Activated T-helper 17 cell treated with anti-CD3 and anti-CD28 coated beads, Interleukin-2, amount 50 U/mL, for 72 hours (primary cell): ENCODE results near the gene CCDC93. TPM values are rescaled to one million over a fixed set of nuclear protein-coding genes. Genes with fewer than 3 reads are reported as not detected.

Source experiments
- ATAC-seq: fragments of 150-1000 bp; cut with Tn5 transposase; replicated peaks from 2 replicates; pipeline ENCODE4 v1.10.0; 2021; ENCODE audit warnings: mild to moderate bottlenecking, moderate library complexity
- H3K27ac Mint-ChIP-seq: one replicate; pipeline ENCODE4 v1.8.0; 2022; ENCODE audit warnings: mixed read lengths
- H3K27me3 Mint-ChIP-seq: one replicate; pipeline ENCODE4 v1.8.0; 2022; ENCODE audit warnings: mixed read lengths
- H3K36me3 Mint-ChIP-seq: one replicate; pipeline ENCODE4 v1.8.0; 2022; ENCODE audit warnings: low read depth, mild to moderate bottlenecking, mixed read lengths
- H3K4me1 Mint-ChIP-seq: one replicate; pipeline ENCODE4 v1.8.0; 2022; ENCODE audit warnings: mixed read lengths
- H3K4me3 Mint-ChIP-seq: one replicate; pipeline ENCODE4 v1.8.0; 2022; ENCODE audit warnings: mild to moderate bottlenecking, mixed read lengths
- H3K9me3 Mint-ChIP-seq: one replicate; pipeline ENCODE4 v1.8.0; 2022; ENCODE audit warnings: mixed read lengths
- total RNA-seq, 2 donors: library from RNA; stranded (reverse); gene quantifications; one replicate each; pipeline ENCODE4 v1.2.3, GENCODE V29; 2022

CCDC93 gene
- total RNA-seq, 2 donors from 2014 or later: 30.6 to 43.6 TPM

DNA sequence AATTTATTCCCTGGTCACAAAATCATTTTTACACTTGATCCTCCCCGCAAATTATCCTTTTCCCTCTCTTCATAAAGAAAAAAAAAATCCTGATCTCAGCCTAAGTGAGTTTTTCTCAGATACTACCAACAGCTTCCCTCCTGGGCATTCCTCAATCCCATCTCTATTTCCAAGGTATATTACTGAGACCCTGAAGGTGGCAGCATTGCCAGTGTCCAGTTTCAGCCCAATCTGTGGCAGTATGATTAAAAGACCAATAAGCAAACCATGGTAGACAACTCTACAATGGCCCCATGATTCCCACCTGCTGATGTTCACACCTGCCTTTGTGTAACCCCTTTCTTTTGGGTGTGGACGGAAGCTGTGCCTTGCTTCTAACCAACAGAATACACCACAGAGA is 45.1 kb downstream of the CCDC93 start:
- H3K4me3 Mint-ChIP-seq: no peak overlapping the region
- H3K36me3 Mint-ChIP-seq: peaks cover 98% of the 10 kb centered on the region
- no peaks in the 10 kb centered on the region for H3K9me3 Mint-ChIP-seq
- H3K4me1 Mint-ChIP-seq: no peaks in the 10 kb centered on the region
- H3K27me3 Mint-ChIP-seq: no peaks in the 10 kb centered on the region
- no peak for ATAC-seq
- peak overlapping the region; percentile 45 for H3K27ac Mint-ChIP-seq

DNA sequence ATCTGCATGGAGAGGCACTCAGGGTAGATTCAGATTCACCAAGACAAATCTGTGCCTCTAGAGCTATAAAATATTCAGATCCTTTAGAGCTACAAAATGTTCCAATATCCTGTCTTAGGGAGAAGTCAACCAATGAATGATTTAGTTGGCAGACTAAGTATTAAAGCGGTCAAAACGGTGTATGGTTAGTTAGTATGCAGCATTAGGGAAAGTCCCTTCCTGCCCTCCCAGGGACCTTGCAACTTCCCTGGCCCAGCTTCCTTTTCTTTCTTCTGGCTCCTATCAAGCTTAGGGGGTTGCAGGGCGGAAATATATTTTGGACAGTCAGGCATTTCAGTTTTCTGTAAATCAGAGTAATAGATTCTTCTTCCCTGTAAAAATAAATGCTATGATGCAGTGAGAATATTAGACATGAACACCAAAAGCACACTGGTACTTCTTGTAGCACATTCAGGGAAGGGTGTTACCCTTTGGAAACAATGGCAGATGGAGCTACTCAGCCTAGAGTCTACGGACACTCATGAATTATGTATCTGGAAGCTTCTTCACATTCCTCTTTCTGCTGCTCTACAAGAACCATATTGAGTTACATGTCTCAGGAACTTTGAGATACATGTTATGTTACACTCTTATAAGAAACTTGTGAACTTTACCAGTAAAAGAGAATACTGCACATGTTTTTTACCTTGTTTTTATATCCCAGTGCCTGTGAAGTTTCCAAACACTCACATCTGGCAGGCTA is 45.7 kb downstream of the CCDC93 start:
- Mint-ChIP-seq H3K27ac (peak overlapping the region; percentile 45), H3K9me3 (no peaks in the 10 kb centered on the region), H3K4me3 (no peak overlapping the region), H3K27me3 (no peaks in the 10 kb centered on the region), H3K4me1 (no peaks in the 10 kb centered on the region), H3K36me3 (peaks cover 98% of the 10 kb centered on the region)
- no peak for ATAC-seq

DNA sequence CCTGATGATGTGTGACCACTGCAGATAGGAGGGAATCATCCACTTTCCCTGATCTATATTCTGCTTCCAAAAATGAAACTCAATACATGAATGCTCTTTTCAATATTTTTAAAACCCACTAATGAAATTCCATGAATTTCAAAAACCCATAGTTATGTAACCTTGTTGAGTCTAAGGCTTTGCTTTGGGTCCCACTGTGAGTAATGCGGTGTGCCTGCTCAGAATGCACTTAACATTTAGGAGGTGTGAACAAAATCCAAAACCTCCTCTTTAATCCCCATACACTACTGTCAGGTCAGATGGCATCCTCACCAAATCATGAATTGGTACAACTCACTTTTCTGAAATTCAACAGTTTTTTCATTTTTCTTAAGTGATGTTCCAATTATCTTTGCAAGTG is 50.4 kb downstream of the CCDC93 start:
- no peak overlapping the region for H3K4me3 Mint-ChIP-seq
- no peak for ATAC-seq
- H3K27me3 Mint-ChIP-seq: no peaks in the 10 kb centered on the region
- no peak overlapping the region for H3K27ac Mint-ChIP-seq
- H3K9me3 Mint-ChIP-seq: no peaks in the 10 kb centered on the region
- H3K4me1 Mint-ChIP-seq: no peaks in the 10 kb centered on the region
- H3K36me3 Mint-ChIP-seq: peaks cover 95% of the 10 kb centered on the region

DNA sequence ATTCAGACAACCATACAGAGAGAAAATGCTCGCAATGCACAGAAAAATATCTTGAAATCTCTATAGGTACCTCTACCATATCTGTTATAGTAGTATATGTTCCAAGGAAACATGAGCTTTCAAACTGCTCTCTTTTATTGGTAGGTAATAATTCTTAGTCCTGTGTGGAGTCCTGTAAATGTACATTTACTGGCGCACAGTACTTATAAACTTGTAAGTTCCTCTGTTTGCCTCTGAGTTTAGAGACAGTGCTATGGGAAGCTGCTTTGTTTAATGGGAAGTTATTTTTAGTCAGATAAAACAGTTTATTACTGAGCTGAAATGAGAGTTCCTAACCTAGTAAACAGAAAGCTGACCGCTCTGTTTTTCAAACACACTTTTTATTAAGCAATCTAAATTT is 52.7 kb downstream of the CCDC93 start:
- ATAC-seq: no peak
- Mint-ChIP-seq H3K27me3 (no peaks in the 10 kb centered on the region), H3K9me3 (no peaks in the 10 kb centered on the region), H3K4me3 (no peak overlapping the region), H3K4me1 (no peaks in the 10 kb centered on the region), H3K36me3 (peaks cover 95% of the 10 kb centered on the region), H3K27ac (no peak overlapping the region)

DNA sequence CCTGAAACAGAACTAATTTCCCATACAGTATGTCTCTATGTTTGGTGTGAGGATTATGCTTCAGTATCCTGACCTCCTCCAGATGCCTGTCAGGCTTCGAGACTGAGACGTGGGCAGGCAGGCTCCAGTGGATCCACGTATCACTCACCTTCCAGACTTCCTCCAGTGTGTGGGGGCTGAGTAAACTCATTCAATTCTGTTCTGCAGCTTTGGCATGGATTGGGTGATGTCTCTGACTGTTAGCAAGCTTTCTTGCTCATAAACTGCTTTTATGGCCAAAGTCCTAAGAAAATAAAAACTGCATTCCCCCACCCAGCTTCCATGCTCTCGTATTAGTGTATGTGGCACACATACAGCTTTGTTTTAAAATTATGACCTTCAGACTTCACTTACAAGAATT is 53.6 kb downstream of the CCDC93 start:
- Mint-ChIP-seq H3K4me3 (no peak overlapping the region), H3K36me3 (peaks cover 97% of the 10 kb centered on the region), H3K9me3 (no peaks in the 10 kb centered on the region), H3K27me3 (no peaks in the 10 kb centered on the region), H3K4me1 (no peaks in the 10 kb centered on the region), H3K27ac (no peak overlapping the region)
- no peak for ATAC-seq

DNA sequence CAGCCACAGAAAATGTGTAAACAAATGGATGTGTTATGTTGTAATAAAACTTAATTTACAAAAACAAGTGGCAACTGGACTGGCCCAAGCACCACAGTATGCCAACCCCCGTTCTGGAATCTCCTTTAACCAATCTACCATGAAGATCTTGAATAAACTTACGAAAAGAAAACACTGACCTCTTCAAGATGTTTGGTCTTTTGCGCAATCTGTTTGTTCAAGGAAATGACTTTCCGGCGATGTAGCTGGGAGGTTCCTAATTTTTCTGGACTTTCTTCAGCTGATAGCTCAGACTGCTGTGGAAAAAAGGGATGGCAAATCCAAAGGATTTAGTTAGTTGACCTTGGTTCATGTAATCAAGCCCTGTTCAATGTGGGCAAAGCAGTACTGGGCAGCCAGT is 55.7 kb downstream of the CCDC93 start:
- H3K27me3 Mint-ChIP-seq: no peaks in the 10 kb centered on the region
- no peaks in the 10 kb centered on the region for H3K9me3 Mint-ChIP-seq
- peaks cover 97% of the 10 kb centered on the region for H3K36me3 Mint-ChIP-seq
- no peak for ATAC-seq
- no peak overlapping the region for H3K4me3 Mint-ChIP-seq
- H3K27ac Mint-ChIP-seq: no peak overlapping the region
- no peaks in the 10 kb centered on the region for H3K4me1 Mint-ChIP-seq

DNA sequence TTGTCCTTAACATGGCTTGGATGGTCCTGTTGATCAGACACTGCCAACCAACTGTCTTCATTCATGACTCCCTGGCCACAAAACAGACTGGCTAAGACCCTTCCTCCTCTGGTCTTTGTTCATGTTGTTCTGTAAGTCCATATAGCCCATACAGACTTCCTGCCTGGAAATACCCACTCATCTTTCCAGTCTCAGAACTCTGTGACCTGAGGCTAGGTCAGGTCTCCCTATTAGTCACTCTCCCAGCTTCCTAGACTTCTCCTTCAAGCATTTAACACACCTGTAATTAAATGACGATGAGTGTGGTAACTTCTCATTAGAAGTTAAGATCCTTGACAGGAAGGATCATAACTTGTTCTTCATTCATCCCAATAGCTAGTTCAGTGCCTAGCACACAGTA is 56.3 kb downstream of the CCDC93 start:
- no peak for ATAC-seq
- Mint-ChIP-seq H3K36me3 (peaks cover 97% of the 10 kb centered on the region), H3K4me3 (no peak overlapping the region), H3K9me3 (no peaks in the 10 kb centered on the region), H3K27me3 (no peaks in the 10 kb centered on the region), H3K27ac (no peak overlapping the region), H3K4me1 (no peaks in the 10 kb centered on the region)

DNA sequence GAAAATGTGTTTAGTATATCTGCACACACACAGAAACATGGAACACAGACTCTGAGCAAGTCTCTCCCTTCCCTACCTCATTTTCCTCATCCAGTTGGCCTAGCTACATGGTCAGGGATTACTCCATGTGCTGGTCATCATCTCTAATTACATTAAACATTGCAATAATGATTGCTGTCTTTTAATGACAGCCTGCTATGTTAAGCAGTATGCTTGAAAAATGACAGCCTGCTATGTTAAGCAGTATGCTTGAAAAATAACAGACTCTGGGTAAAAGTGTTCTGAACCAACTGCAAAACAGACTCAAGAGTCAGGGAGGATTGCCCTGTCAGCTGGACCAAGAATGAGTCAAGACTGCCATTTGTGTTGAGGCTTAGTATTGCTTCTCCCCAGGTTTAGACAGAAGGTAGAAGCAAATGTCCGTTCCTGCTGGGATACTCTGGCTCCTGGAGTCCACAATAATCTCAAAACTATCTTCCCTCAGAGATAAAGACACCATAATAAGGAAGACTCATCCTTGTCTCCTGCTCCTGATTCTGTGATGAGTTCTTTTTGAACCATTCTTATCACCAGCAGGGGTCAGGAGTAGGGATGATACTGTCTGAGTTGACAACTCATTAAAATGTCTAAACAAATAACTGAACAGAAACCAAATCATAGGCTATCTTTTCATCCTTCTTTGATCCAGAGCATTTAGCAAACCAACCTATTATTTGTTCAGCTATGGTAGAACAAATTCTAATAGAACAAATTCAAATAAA is 57.7 kb downstream of the CCDC93 start:
- no peaks in the 10 kb centered on the region for H3K27me3 Mint-ChIP-seq
- no peaks in the 10 kb centered on the region for H3K4me1 Mint-ChIP-seq
- H3K27ac Mint-ChIP-seq: no peak overlapping the region
- no peak for ATAC-seq
- no peaks in the 10 kb centered on the region for H3K9me3 Mint-ChIP-seq
- peaks cover 99% of the 10 kb centered on the region for H3K36me3 Mint-ChIP-seq
- H3K4me3 Mint-ChIP-seq: no peak overlapping the region

DNA sequence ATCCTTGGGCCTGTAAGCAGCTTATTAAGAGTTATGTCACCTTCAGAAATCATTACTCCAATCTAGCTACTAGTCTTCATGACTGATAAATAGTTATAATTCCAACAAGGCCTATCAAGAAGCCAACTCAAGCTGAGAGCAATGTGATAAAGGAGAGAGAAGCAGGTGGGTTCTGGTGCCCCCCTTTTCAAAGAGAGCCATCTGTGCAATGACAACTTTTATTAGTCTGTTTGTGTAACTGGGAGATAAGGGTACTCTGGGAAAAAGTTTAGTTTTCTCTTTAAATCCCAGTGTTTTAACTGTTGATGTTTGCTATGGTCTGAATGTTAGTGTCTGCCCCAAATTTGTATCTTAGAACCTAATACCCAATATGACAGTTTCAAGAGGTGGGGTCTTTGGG is 60.6 kb downstream of the CCDC93 start:
- Mint-ChIP-seq H3K9me3 (no peaks in the 10 kb centered on the region), H3K4me1 (no peaks in the 10 kb centered on the region), H3K4me3 (no peak overlapping the region), H3K27ac (no peak overlapping the region), H3K27me3 (no peaks in the 10 kb centered on the region), H3K36me3 (peaks cover 99% of the 10 kb centered on the region)
- ATAC-seq: no peak

DNA sequence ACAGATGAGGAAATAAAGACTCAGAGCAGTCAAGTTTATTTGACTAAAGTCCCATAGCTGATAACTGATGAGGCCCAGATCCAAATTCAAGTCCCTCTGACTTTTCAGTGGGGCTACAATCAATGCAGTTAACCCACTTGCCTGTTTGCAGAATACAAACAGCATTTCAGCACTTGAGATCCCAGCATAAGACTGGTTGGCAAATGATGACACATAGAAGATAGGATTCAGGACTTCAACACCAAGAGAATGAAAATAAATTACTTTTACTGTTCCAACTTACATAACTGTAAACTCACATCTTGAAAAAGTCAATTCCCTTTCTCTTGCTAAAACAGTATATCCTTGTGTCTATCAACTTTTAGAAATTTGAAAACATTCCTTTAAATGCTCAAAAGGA is 61.2 kb downstream of the CCDC93 start:
- Mint-ChIP-seq H3K27ac (no peak overlapping the region), H3K27me3 (no peaks in the 10 kb centered on the region), H3K36me3 (peaks cover 99% of the 10 kb centered on the region), H3K4me1 (no peaks in the 10 kb centered on the region), H3K9me3 (no peaks in the 10 kb centered on the region), H3K4me3 (no peak overlapping the region)
- no peak for ATAC-seq

DNA sequence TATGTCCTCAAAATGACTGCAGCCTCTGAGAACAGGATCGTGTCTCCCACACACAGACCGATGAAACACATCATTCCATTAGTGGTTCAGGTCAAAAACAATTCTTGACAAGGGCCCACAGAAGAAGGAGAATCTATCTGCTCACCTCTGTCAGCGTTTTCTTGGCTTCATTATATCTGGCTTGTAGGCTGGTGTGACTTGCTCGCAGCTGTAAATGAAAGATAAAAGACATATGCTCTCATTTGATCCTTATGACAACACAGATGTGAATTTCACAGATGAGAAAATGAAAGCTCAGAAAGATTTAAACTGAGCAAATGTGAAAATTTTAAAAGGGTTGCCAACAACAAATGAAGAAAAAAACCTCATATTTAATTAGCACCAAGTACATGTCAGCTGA is 61.6 kb downstream of the CCDC93 start:
- Mint-ChIP-seq H3K27ac (no peak overlapping the region), H3K36me3 (peaks cover 99% of the 10 kb centered on the region), H3K4me3 (no peak overlapping the region), H3K9me3 (no peaks in the 10 kb centered on the region), H3K4me1 (no peaks in the 10 kb centered on the region), H3K27me3 (no peaks in the 10 kb centered on the region)
- no peak for ATAC-seq

DNA sequence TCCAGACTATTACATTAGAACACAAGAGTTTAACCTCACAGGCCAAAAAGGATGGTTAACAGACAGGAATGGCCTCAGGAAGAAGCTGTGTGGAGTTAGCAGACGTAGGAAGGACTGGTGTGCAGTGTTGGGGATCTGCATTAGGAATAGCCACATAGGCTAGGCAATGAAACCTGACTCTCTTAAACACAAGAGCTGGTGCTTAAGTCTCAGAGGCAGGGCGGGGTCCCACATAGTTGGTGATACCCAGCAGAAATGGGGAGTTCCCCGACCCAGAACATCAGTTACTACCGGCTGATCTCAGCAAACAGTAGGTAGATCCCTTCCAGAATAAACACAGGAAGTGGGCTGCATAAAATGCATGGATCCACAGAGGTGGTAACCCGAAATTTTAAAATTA is 64.1 kb downstream of the CCDC93 start:
- H3K27ac Mint-ChIP-seq: no peak overlapping the region
- no peaks in the 10 kb centered on the region for H3K4me1 Mint-ChIP-seq
- H3K4me3 Mint-ChIP-seq: no peak overlapping the region
- ATAC-seq: no peak
- H3K27me3 Mint-ChIP-seq: no peaks in the 10 kb centered on the region
- H3K9me3 Mint-ChIP-seq: no peaks in the 10 kb centered on the region
- H3K36me3 Mint-ChIP-seq: peaks cover 100% of the 10 kb centered on the region

DNA sequence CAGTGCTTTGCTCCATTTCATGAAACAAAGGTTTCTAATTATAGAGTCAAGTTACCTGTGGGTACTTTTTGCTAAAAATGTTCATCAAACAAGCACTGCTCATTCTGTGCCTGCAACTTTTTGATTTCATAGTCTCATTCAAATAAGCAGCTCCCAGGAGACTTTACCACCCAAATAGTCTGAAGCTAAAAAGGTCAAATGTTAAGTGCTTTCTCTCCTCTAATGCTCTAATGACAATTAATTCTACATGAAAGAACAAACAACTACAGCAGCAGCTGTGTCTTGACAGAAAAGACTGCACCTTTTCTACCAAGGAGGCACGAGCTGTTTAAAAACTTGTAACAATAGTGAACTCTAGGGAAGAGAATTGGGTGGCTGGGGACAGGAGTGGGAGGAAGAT is 65.3 kb downstream of the CCDC93 start:
- no peaks in the 10 kb centered on the region for H3K4me1 Mint-ChIP-seq
- H3K27me3 Mint-ChIP-seq: no peaks in the 10 kb centered on the region
- no peak overlapping the region for H3K27ac Mint-ChIP-seq
- ATAC-seq: no peak
- no peaks in the 10 kb centered on the region for H3K9me3 Mint-ChIP-seq
- H3K36me3 Mint-ChIP-seq: peaks cover 100% of the 10 kb centered on the region
- no peak overlapping the region for H3K4me3 Mint-ChIP-seq

DNA sequence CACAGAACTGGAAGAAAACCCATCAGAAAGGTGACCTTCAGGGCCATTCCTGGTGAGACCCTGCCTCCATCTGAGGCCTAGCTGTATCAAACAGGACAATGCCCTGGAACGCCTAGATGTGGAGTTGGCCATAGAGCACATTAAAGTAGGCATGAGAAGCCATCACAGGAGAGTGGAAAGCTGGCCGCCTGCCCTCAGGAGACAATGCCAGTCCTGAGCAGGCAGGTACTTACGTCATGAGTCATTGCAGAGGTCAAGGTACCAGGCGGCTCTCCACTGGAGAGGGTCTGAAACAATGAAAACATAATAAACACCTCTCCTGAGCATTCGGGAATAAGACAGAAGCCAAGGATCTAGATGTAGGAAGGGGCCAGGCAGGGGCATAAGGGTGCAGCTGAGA is 68.6 kb downstream of the CCDC93 start:
- Mint-ChIP-seq H3K9me3 (no peaks in the 10 kb centered on the region), H3K36me3 (peaks cover 100% of the 10 kb centered on the region), H3K27ac (no peak overlapping the region), H3K4me1 (no peaks in the 10 kb centered on the region), H3K27me3 (no peaks in the 10 kb centered on the region), H3K4me3 (no peak overlapping the region)
- no peak for ATAC-seq

DNA sequence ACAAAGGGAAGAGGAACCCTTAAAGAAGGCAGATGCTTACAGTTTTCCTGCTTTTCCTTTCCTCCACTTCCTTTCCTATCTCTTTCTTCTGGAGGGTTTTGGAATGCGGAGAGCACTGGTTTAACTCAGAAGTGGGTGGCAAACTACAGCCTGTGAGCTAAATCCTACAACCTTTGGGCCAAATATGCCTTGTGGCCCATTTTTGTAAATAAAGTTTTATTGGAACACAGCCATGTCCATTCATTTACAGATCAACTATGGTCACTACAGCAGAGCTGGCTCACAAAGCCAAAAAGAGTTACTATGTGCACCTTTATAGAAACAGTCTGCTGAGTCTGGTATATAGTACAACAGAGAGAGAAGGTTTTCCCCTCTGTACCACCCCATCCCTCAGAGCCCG is 69.1 kb downstream of the CCDC93 start:
- Mint-ChIP-seq H3K36me3 (peaks cover 100% of the 10 kb centered on the region), H3K4me1 (no peaks in the 10 kb centered on the region), H3K4me3 (no peak overlapping the region), H3K9me3 (no peaks in the 10 kb centered on the region), H3K27ac (no peak overlapping the region), H3K27me3 (no peaks in the 10 kb centered on the region)
- no peak for ATAC-seq
